ENCODE measurements around the gene TCAP. TPM values are rescaled to one million over a fixed set of nuclear protein-coding genes. Genes with fewer than 3 reads are reported as not detected.

The TCAP gene
- total and polyA plus RNA-seq, 12 donors: 2,452 to 6,290 (median 4,242) TPM

DNA sequence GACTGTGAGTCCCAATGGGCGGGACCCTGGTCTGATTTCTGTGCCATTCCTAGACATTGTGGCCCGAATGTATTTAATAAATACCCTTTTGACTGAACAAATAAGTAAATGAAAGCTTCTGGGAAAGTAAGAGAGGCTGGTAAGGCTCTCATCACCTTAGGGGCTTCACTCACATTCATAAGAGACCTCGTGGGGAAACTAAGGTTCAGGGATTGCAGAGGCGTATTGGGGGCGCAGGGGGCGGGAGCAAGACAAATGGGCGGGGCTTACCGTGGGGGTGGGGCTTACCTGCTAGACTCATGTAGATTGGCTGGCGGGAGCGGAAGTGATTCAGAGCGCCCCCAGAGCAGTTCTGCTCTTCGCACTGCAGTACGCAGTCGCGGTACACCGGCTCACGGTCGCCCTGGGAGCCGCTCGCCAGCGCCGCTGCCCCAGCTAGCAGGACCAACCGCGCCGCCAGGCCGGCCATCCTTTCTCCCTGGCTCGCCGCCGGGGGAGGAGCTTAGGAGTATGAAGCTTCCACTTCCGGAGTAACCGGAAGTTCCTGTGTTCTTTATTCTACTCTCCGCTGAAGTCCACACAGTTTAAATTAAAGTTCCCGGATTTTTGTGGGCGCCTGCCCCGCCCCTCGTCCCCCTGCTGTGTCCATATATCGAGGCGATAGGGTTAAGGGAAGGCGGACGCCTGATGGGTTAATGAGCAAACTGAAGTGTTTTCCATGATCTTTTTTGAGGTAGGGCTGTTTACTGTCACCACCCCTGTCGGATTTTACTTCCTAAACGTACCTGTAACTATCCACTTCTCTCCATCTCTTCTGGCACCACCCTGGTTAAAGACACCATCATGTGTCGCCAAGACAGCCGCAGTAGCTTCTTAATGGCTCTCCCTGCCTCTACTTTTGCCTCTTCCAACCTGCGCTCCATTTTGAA lies 22.7 kb downstream of the TCAP start, which contains the start of gene PGAP3:
TSS of gene PGAP3 (minus strand) at position 512 of the 929 bp plus-strand sequence. CDS start at position 469, 43 bp downstream.
- peak within 1 kb of the TSS; percentile 62 to 90 (median 68) for H3K4me3 ChIP-seq
- 4% methylated on average over 44 to 45 of the region's 45 CpGs for WGBS, 2 donors
- peaks cover 0 to 28% (median 0%) of the 10 kb centered on the region in 9 donors for H3K36me3 ChIP-seq
- H3K9me3 ChIP-seq: no peaks in the 10 kb centered on the region
- peak in 2 of 9 donors; percentile 16 to 22 for TF ChIP-seq CTCF (IDR thresholded peaks at IDR 0.05)
- intact Hi-C loops (cut with DNase I): loop anchor here in 3 of 10 donors (5.0 kb wide), 1 partner anchor 44 kb away; the partner anchor contains the start of gene MIEN1 (in 3 of the 3)
- DNase-seq (peak; percentile 89), ATAC-seq (peak; percentile 95 to 96 (median 95))
- H3K4me1 ChIP-seq: peaks cover 2 to 19% (median 14%) of the 10 kb centered on the region in 9 donors
- H3K27me3 ChIP-seq: no peaks in the 10 kb centered on the region
- H3K27ac ChIP-seq: peak within 1 kb of the TSS; percentile 88 to 98 (median 94)

DNA sequence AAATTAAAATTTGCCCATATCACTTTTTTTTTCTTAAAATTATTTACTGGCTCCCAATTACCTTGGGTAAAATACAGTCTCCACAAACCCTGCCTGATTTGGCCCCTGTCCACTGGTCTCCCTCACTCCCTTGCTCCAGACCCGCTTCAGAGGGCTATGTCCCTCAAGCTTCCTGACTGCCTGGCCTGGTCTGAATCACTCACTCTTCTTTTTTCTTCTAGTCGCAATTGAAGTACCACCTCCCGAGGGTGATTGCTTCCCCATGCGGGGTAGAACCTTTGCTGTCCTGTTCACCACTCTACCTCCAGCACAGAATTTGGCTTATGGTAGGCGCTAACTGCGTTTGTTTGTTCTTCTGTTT lies 23.3 kb downstream of the TCAP start:
- intact Hi-C loops (cut with DNase I): loop anchor here in 3 of 10 donors (5.0 kb wide), 1 partner anchor 44 kb away; the partner anchor contains the start of gene MIEN1 (in 3 of the 3)
- H3K36me3 ChIP-seq: peaks cover 0 to 25% (median 0%) of the 10 kb centered on the region in 9 donors
- H3K9me3 ChIP-seq: no peaks in the 10 kb centered on the region
- 17 to 21% methylated on average over 6 of the region's 6 CpGs for WGBS, 2 donors
- H3K27me3 ChIP-seq: no peaks in the 10 kb centered on the region
- ATAC-seq (no peak), DNase-seq (no peak)
- H3K4me1 ChIP-seq: peaks cover 2 to 19% (median 14%) of the 10 kb centered on the region in 9 donors
- TF ChIP-seq CTCF (IDR thresholded peaks at IDR 0.05): no peak
- H3K4me3 ChIP-seq: peak overlapping the region; percentile 62 to 90 (median 68)
- peak overlapping the region; percentile 88 to 98 (median 94) for H3K27ac ChIP-seq

DNA sequence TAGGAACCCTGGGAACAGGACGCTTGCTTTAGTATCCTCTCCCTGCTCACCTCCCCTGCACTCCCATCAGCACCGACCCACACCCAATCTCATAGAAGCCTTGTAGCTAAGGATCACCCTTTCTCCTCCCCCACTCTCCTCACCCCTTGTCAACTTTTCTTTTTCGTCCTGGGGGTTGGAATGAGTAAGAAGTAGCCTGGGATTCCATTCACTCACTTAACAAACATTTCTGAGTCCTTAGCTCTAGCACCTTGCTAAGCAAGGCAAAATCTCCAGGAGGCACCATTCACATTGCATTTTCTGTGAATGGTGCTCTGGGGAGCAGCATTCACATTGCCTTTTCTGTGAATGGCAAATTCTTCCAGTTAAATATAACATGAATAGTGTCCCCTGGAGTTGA lies 23.8 kb downstream of the TCAP start:
- intact Hi-C loops (cut with DNase I): loop anchor here in 3 of 10 donors (5.0 kb wide), 1 partner anchor 43 kb away; the partner anchor contains the start of gene MIEN1 (in 3 of the 3)
- ATAC-seq (no peak), DNase-seq (no peak)
- peak overlapping the region in 1 of 10 donors; percentile 88 for H3K27ac ChIP-seq
- H3K36me3 ChIP-seq: peaks cover 0 to 20% (median 0%) of the 10 kb centered on the region in 9 donors
- WGBS, 2 donors: 38 to 41% methylated on average over 3 of the region's 3 CpGs
- no peak for TF ChIP-seq CTCF (IDR thresholded peaks at IDR 0.05)
- peaks cover 2 to 19% (median 14%) of the 10 kb centered on the region in 9 donors for H3K4me1 ChIP-seq
- H3K27me3 ChIP-seq: no peaks in the 10 kb centered on the region
- no peaks in the 10 kb centered on the region for H3K9me3 ChIP-seq
- peak overlapping the region in 7 of 10 donors; percentile 62 to 80 (median 69) for H3K4me3 ChIP-seq

GRCh38 chr17:39694593-39694992 lies 29.4 kb downstream of the TCAP start:
- H3K9me3 ChIP-seq: no peaks in the 10 kb centered on the region
- ATAC-seq (no peak), DNase-seq (no peak)
- H3K27ac ChIP-seq: no peak overlapping the region
- no peaks in the 10 kb centered on the region for H3K36me3 ChIP-seq
- intact Hi-C loops (cut with DNase I): loop anchor here in 1 of 10 donors (5.0 kb wide), 1 partner anchor 33 kb away; no protein-coding TSS in a partner anchor
- no peak overlapping the region for H3K4me3 ChIP-seq
- TF ChIP-seq CTCF (IDR thresholded peaks at IDR 0.05): no peak
- 92% methylated on average over 5 of the region's 5 CpGs for WGBS, 2 donors
- H3K27me3 ChIP-seq: peaks cover 0 to 9% (median 0%) of the 10 kb centered on the region in 7 donors
- H3K4me1 ChIP-seq: peaks cover 0 to 8% (median 3%) of the 10 kb centered on the region in 9 donors
